HepG2 (cell line): ENCODE measurements around the gene IGLL1. TPM values are rescaled to one million over a fixed set of nuclear protein-coding genes. Genes with fewer than 3 reads are reported as not detected.

ENCODE experiments used
- EZH2 ChIP-seq: conservative IDR thresholded peaks from 2 replicates; pipeline ENCODE4 v1.6.1; 2012; ENCODE audit warnings: mild to moderate bottlenecking, low read depth, low read length, moderate library complexity
- HNF4G ChIP-seq, 2 experiments: sonication (generic) in 1 of 2; formaldehyde crosslinking in 1 of 2; IDR thresholded peaks; 2 replicates each; pipeline versions ENCODE4 v1.4.0 to v1.6.1; 2011 to 2020; ENCODE audit warnings: borderline replicate concordance in 2 of 2, low read depth in 2 of 2, mild to moderate bottlenecking in 2 of 2, low read length in 1 of 2, missing genetic modification reagents in 1 of 2, moderate library complexity in 1 of 2
- MIER3 ChIP-seq: IDR thresholded peaks from 2 replicates; pipeline ENCODE4 v1.6.1; 2016; ENCODE audit warnings: missing compliant biosample characterization, borderline replicate concordance
- MIXL1 ChIP-seq: IDR thresholded peaks from 2 replicates; pipeline ENCODE4 v1.6.1; 2016
- RORA ChIP-seq: sonication (generic); formaldehyde crosslinking; IDR thresholded peaks from 2 replicates; pipeline ENCODE4 v1.5.0; 2020; ENCODE audit warnings: mild to moderate bottlenecking, missing genetic modification reagents, moderate library complexity
- SMARCC2 ChIP-seq: fragments of 450-650 bp; IDR thresholded peaks from 2 replicates; pipeline ENCODE4 v1.6.1; 2017; ENCODE audit warnings: antibody characterized with exemption, mild to moderate bottlenecking
- SRSF4 ChIP-seq: fragments of 200-400 bp; formaldehyde crosslinking; IDR thresholded peaks from one replicate; pipeline ENCODE4 v1.6.1; 2018; ENCODE audit warnings: mild to moderate bottlenecking, low read depth, low read length, moderate library complexity; ENCODE audit not compliant: poor library complexity, severe bottlenecking
- ZFP36 ChIP-seq: fragments of 150-350 bp; IDR thresholded peaks from 2 replicates; pipeline ENCODE4 v1.6.1; 2018; ENCODE audit warnings: borderline replicate concordance, low read length, low read depth; ENCODE audit not compliant: partially characterized antibody
- ZNF138 ChIP-seq: sonication (generic); formaldehyde crosslinking; IDR thresholded peaks from 2 replicates; pipeline ENCODE4 v1.5.0; 2020; ENCODE audit warnings: mild to moderate bottlenecking, low read depth, missing genetic modification reagents
- ZNF652 ChIP-seq: IDR thresholded peaks from 2 replicates; pipeline ENCODE4 v1.6.1; 2016; ENCODE audit warnings: low read depth, borderline replicate concordance
- ZNF777 ChIP-seq: sonication (generic); formaldehyde crosslinking; IDR thresholded peaks from 2 replicates; pipeline ENCODE4 v1.4.0; 2020; ENCODE audit warnings: missing genetic modification reagents
- ZSCAN20 ChIP-seq: sonication (generic); formaldehyde crosslinking; IDR thresholded peaks from 2 replicates; pipeline ENCODE4 v1.4.0; 2020; ENCODE audit warnings: missing genetic modification reagents, mild to moderate bottlenecking, borderline replicate concordance
- polyA plus RNA-seq, 8 experiments: library from polyadenylated mRNA; depleted of rRNA in 3 of 8; stranded (reverse) in 7 of 8; unstranded in 1 of 8; fragments of >200 nt; fragmentation: Illumina TruSeq in 4 of 8; extraction: Trizol in 4 of 8; gene quantifications; 2 replicates each; pipeline versions ENCODE4 v1.2.1 to v1.2.3, GENCODE V29; 2011 to 2016; ENCODE audit warnings: low read depth in 4 of 8, missing spikeins in 1 of 8, mixed read lengths in 1 of 8; ENCODE audit not compliant: insufficient read depth in 1 of 8
- total RNA-seq, 5 experiments: library from RNA; depleted of rRNA; stranded (reverse); fragments of >200 nt; fragmentation: Illumina TruSeq; extraction: Trizol; gene quantifications; 2 replicates each; pipeline ENCODE4 v1.2.3, GENCODE V29; 2016; ENCODE audit warnings: low read depth in 1 of 5
- TF ChIP-seq, protein P1 (sequence below): sonication (generic); formaldehyde crosslinking; IDR thresholded peaks from 2 replicates; pipeline ENCODE4 v1.4.0; 2020; ENCODE audit warnings: missing genetic modification reagents, borderline replicate concordance
- TF ChIP-seq, protein P2 (sequence below): sonication (generic); formaldehyde crosslinking; IDR thresholded peaks from 2 replicates; pipeline ENCODE4 v1.4.0; 2020; ENCODE audit warnings: mild to moderate bottlenecking, missing genetic modification reagents
- TF ChIP-seq, protein P3 (sequence below): sonication (generic); formaldehyde crosslinking; IDR thresholded peaks from 2 replicates; pipeline ENCODE4 v1.5.0; 2020; ENCODE audit warnings: mild to moderate bottlenecking, missing genetic modification reagents
- TF ChIP-seq, protein P4 (sequence below): sonication (generic); formaldehyde crosslinking; IDR thresholded peaks from 2 replicates; pipeline ENCODE4 v1.4.0; 2020; ENCODE audit warnings: missing genetic modification reagents, low read depth, mild to moderate bottlenecking, borderline replicate concordance
- TF ChIP-seq, protein P5 (sequence below): sonication (generic); formaldehyde crosslinking; IDR thresholded peaks from 2 replicates; pipeline ENCODE4 v1.8.0; 2023; ENCODE audit warnings: mild to moderate bottlenecking, missing genetic modification reagents

The IGLL1 gene
- total and polyA plus RNA-seq, 2 of the 13 experiments (the other 11 are each of a cell fraction or from before 2014, with no cell fraction given), result not detected

DNA sequence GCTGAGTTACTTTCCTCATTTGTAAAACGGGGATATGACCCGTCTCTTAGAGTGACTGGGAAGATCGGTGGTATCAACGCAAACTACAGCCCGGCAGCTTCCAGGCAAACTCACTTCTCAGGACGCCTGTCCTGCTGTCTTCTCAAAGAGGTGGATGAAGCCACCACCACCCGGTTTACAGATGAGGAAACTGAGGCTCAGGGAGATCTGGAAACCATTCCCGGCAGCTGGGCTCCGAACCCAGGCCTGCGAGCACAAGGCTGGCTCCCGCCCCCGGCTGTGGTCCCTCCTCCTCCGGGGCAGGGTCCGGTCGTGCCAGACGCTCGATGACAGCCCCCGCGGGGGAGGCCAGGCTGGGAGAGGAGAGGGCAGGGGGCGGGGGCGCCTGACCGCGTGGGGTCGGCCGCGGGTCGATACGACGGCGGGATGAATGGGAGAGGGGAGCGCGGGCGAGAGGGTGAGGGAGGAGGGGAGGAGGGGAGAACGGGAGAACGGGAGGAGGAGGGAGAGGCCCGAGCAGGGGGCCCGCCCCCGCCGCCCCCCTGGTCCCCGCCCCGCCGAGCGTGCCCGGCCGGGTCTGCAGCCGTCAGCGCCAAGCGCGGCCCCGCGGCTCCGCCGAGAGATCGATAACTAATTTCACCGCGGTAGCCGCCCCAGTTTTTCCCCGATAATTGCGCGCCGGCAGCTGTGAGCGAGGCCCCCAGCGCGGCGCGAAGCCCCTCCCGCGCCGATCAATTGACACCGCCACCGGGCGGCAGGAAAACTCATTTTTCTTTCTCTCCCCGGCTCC, 14.0 kb downstream of the IGLL1 start (continued):
- TF ChIP-seq, protein P1, sequence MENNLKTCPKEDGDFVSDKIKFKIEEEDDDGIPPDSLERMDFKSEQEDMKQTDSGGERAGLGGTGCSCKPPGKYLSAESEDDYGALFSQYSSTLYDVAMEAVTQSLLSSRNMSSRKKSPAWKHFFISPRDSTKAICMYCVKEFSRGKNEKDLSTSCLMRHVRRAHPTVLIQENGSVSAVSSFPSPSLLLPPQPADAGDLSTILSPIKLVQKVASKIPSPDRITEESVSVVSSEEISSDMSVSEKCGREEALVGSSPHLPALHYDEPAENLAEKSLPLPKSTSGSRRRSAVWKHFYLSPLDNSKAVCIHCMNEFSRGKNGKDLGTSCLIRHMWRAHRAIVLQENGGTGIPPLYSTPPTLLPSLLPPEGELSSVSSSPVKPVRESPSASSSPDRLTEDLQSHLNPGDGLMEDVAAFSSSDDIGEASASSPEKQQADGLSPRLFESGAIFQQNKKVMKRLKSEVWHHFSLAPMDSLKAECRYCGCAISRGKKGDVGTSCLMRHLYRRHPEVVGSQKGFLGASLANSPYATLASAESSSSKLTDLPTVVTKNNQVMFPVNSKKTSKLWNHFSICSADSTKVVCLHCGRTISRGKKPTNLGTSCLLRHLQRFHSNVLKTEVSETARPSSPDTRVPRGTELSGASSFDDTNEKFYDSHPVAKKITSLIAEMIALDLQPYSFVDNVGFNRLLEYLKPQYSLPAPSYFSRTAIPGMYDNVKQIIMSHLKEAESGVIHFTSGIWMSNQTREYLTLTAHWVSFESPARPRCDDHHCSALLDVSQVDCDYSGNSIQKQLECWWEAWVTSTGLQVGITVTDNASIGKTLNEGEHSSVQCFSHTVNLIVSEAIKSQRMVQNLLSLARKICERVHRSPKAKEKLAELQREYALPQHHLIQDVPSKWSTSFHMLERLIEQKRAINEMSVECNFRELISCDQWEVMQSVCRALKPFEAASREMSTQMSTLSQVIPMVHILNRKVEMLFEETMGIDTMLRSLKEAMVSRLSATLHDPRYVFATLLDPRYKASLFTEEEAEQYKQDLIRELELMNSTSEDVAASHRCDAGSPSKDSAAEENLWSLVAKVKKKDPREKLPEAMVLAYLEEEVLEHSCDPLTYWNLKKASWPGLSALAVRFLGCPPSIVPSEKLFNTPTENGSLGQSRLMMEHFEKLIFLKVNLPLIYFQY (CRISPR knock-in tag), result no peak
- TF ChIP-seq MIXL1 (CRISPR knock-in tag), result peak; percentile 23; the same call in 1 of the 2 replicates
- no peak for TF ChIP-seq ZFP36
- TF ChIP-seq MIER3, result no peak
- no peak for TF ChIP-seq ZNF652 (CRISPR knock-in tag)
- TF ChIP-seq, protein P2, sequence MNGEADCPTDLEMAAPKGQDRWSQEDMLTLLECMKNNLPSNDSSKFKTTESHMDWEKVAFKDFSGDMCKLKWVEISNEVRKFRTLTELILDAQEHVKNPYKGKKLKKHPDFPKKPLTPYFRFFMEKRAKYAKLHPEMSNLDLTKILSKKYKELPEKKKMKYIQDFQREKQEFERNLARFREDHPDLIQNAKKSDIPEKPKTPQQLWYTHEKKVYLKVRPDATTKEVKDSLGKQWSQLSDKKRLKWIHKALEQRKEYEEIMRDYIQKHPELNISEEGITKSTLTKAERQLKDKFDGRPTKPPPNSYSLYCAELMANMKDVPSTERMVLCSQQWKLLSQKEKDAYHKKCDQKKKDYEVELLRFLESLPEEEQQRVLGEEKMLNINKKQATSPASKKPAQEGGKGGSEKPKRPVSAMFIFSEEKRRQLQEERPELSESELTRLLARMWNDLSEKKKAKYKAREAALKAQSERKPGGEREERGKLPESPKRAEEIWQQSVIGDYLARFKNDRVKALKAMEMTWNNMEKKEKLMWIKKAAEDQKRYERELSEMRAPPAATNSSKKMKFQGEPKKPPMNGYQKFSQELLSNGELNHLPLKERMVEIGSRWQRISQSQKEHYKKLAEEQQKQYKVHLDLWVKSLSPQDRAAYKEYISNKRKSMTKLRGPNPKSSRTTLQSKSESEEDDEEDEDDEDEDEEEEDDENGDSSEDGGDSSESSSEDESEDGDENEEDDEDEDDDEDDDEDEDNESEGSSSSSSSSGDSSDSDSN (CRISPR knock-in tag), result no peak; the same call in 1 of the 2 replicates
- TF ChIP-seq SRSF4, result no peak
- no peak for TF ChIP-seq SMARCC2
- TF ChIP-seq, protein P3, sequence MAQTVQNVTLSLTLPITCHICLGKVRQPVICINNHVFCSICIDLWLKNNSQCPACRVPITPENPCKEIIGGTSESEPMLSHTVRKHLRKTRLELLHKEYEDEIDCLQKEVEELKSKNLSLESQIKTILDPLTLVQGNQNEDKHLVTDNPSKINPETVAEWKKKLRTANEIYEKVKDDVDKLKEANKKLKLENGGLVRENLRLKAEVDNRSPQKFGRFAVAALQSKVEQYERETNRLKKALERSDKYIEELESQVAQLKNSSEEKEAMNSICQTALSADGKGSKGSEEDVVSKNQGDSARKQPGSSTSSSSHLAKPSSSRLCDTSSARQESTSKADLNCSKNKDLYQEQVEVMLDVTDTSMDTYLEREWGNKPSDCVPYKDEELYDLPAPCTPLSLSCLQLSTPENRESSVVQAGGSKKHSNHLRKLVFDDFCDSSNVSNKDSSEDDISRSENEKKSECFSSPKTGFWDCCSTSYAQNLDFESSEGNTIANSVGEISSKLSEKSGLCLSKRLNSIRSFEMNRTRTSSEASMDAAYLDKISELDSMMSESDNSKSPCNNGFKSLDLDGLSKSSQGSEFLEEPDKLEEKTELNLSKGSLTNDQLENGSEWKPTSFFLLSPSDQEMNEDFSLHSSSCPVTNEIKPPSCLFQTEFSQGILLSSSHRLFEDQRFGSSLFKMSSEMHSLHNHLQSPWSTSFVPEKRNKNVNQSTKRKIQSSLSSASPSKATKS (CRISPR knock-in tag), result no peak
- TF ChIP-seq HNF4G (IDR thresholded peaks at IDR 0.05; ENCODE audit: borderline replicate concordance, low read depth, low read length), result peak; percentile 48
- TF ChIP-seq HNF4G (CRISPR knock-in tag; IDR thresholded peaks at IDR 0.05; ENCODE audit: borderline replicate concordance, low read depth), result no peak
- no peak for TF ChIP-seq ZSCAN20 (CRISPR knock-in tag)
- peak; percentile 31; the same call in 1 of the 2 replicates for TF ChIP-seq ZNF777 (CRISPR knock-in tag)
- TF ChIP-seq RORA (CRISPR knock-in tag), result no peak
- TF ChIP-seq, protein P4, sequence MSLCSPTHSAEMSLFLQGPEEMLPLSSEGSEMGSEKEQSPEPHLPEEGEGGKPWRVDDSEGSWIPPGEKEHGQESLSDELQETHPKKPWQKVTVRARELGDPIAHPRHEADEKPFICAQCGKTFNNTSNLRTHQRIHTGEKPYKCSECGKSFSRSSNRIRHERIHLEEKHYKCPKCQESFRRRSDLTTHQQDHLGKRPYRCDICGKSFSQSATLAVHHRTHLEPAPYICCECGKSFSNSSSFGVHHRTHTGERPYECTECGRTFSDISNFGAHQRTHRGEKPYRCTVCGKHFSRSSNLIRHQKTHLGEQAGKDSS (CRISPR knock-in tag), result 0 out of 2 replicates have a peak, but pooled peaks have one; percentile 24
- TF ChIP-seq ZNF138 (CRISPR knock-in tag), result no peak
- no peak for TF ChIP-seq EZH2
- TF ChIP-seq, protein P5, sequence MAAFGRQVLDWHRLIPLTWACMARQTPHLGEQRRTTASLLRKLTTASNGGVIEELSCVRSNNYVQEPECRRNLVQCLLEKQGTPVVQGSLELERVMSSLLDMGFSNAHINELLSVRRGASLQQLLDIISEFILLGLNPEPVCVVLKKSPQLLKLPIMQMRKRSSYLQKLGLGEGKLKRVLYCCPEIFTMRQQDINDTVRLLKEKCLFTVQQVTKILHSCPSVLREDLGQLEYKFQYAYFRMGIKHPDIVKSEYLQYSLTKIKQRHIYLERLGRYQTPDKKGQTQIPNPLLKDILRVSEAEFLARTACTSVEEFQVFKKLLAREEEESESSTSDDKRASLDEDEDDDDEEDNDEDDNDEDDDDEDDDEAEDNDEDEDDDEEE (CRISPR knock-in tag), result no peak
